ENCODE measurements around the gene HMX3. TPM values are rescaled to one million over a fixed set of nuclear protein-coding genes. Genes with fewer than 3 reads are reported as not detected.

HMX3 gene
- total and polyA plus RNA-seq, 2 of the 13 experiments (the other 11 are each of a cell fraction or from before 2014, with no cell fraction given), result not detected

GRCh38 chr10:123180101-123181090 lies 44.6 kb downstream of the HMX3 start:
- intact Hi-C loops (cut with micrococcal nuclease; ENCODE audit: unreplicated experiment), result no loop called here
- TF ChIP-seq REPIN1 (CRISPR knock-in tag; IDR thresholded peaks at IDR 0.05; ENCODE audit: borderline replicate concordance, low read depth), result no peak
- no peak overlapping the region for H3K9ac ChIP-seq (ENCODE audit: insufficient read depth, low read depth, low read length)
- FAIRE-seq (no peak), DNase-seq (ENCODE audit: low spot score) (no peak), ATAC-seq (no peak)
- H3K79me2 ChIP-seq (ENCODE audit: insufficient read depth, low read length), result no peaks in the 10 kb centered on the region
- WGBS (ENCODE audit: low lambda C conversion rate), result 93% methylated on average over 7 of the region's 7 CpGs
- H3K4me3 ChIP-seq (replicated peaks in 1 of 3; ENCODE audit: insufficient read depth in 1 of 3, low read depth in 2 of 3, low read length in 3 of 3), result no peak overlapping the region
- H3K27ac ChIP-seq (ENCODE audit: extremely low read length, insufficient read depth, low read length), result no peak overlapping the region
- ChIA-PET CTCF (ENCODE audit: low intra/inter-chr PET ratio, low total read pairs) (no interaction called here), POLR2A (no interaction called here)
- BruUV-seq (replicated peaks), result no TSS peak
- H2AFZ ChIP-seq (ENCODE audit: low read length), result no peak overlapping the region
- H3K9me3 ChIP-seq (ENCODE audit: low read length), result peaks cover 20% of the 10 kb centered on the region
- no peak overlapping the region for H3K4me2 ChIP-seq (ENCODE audit: low read depth, low read length)
- in situ Hi-C loops (cut with HindIII; ENCODE audit: extremely low pct_ligation_motif_present, low pct_unique_long_range_greater_than_20kb), result no loop called here
- H3K36me3 ChIP-seq (replicated peaks in 1 of 2; ENCODE audit: control insufficient read depth in 1 of 2, insufficient read depth in 2 of 2, low read length in 2 of 2), result peaks cover 0 to 2% of the 10 kb centered on the region in 2 experiments; a peak in 2 of 5 replicates
- H3K4me1 ChIP-seq (ENCODE audit: insufficient read depth, low read length), result no peaks in the 10 kb centered on the region
- no peaks in the 10 kb centered on the region for H3K27me3 ChIP-seq (ENCODE audit: control insufficient read depth in 1 of 2, insufficient read depth in 2 of 2, low read length in 2 of 2)
- H4K20me1 ChIP-seq (ENCODE audit: insufficient read depth, low read length), result no peaks in the 10 kb centered on the region

- H3K27ac ChIP-seq (ENCODE audit: extremely low read length, insufficient read depth, low read length), result no peak overlapping the region
- WGBS (ENCODE audit: low lambda C conversion rate), result 98% methylated on average over 2 of the region's 2 CpGs
- intact Hi-C loops (cut with micrococcal nuclease; ENCODE audit: unreplicated experiment) (no loop called here), in situ Hi-C loops (cut with HindIII; ENCODE audit: extremely low pct_ligation_motif_present, low pct_unique_long_range_greater_than_20kb) (no loop called here)
- no peaks in the 10 kb centered on the region for H3K4me1 ChIP-seq (ENCODE audit: insufficient read depth, low read length)
- BruUV-seq (replicated peaks), result no TSS peak
- H3K79me2 ChIP-seq (ENCODE audit: insufficient read depth, low read length), result no peaks in the 10 kb centered on the region
- DNase-seq (ENCODE audit: low spot score) (no peak), FAIRE-seq (no peak), ATAC-seq (no peak)
- no peak overlapping the region for H3K4me3 ChIP-seq (replicated peaks in 1 of 3; ENCODE audit: insufficient read depth in 1 of 3, low read depth in 2 of 3, low read length in 3 of 3)
- TF ChIP-seq ZNF589 (CRISPR knock-in tag; conservative IDR thresholded peaks at IDR 0.05) (no peak), ZSCAN29 (CRISPR knock-in tag; conservative IDR thresholded peaks at IDR 0.05) (no peak), PHB2 (IDR thresholded peaks at IDR 0.05; ENCODE audit: partially characterized antibody) (no peak), MYC (CRISPR knock-in tag; IDR thresholded peaks at IDR 0.05; ENCODE audit: borderline replicate concordance) (no peak), ZNF121 (CRISPR knock-in tag; IDR thresholded peaks at IDR 0.05) (no peak), ZNF616 (CRISPR knock-in tag; IDR thresholded peaks at IDR 0.05; ENCODE audit: low read depth) (no peak), ZFP1 (CRISPR knock-in tag; IDR thresholded peaks at IDR 0.05) (peak; percentile 95), HNRNPLL (IDR thresholded peaks at IDR 0.05; ENCODE audit: low read depth, low read length, poor library complexity, severe bottlenecking) (no peak)
- no peaks in the 10 kb centered on the region for H4K20me1 ChIP-seq (ENCODE audit: insufficient read depth, low read length)
- ChIA-PET POLR2A (interaction anchor here (0.6 kb wide), 1 partner anchor 29 kb away, joined by 3 read pairs; no protein-coding TSS in a partner anchor), CTCF (ENCODE audit: low intra/inter-chr PET ratio, low total read pairs) (no interaction called here)
- no peaks in the 10 kb centered on the region; a peak in 1 of 5 replicates for H3K27me3 ChIP-seq (ENCODE audit: control insufficient read depth in 1 of 2, insufficient read depth in 2 of 2, low read length in 2 of 2)
- no peaks in the 10 kb centered on the region; a peak in 1 of 5 replicates for H3K36me3 ChIP-seq (replicated peaks in 1 of 2; ENCODE audit: control insufficient read depth in 1 of 2, insufficient read depth in 2 of 2, low read length in 2 of 2)
- H3K9ac ChIP-seq (ENCODE audit: insufficient read depth, low read depth, low read length), result no peak overlapping the region
- no peak overlapping the region for H2AFZ ChIP-seq (ENCODE audit: low read length)
- H3K9me3 ChIP-seq (ENCODE audit: low read length), result peaks cover 20% of the 10 kb centered on the region
- no peak overlapping the region for H3K4me2 ChIP-seq (ENCODE audit: low read depth, low read length)
These were observed 48.0 kb downstream of the HMX3 start for GRCh38 chr10:123183724-123184123.
